AG10803 (cell line): Measurements from ENCODE around the gene ST3GAL6.

ENCODE experiments used
- DNase-seq: peaks from one replicate; pipeline ENCODE4 v3.0.0; 2010; ENCODE audit warnings: low read depth
- H3K4me3 ChIP-seq: 2 replicates; pipeline ENCODE4 v1.5.1; 2011; ENCODE audit warnings: mild to moderate bottlenecking, low read length, control low read depth
- CTCF ChIP-seq: conservative IDR thresholded peaks from 2 replicates; pipeline ENCODE4 v1.5.1; 2011; ENCODE audit warnings: mild to moderate bottlenecking, low read length, control low read depth, inconsistent platforms

The ST3GAL6 gene

GRCh38 chr3:98775459-98776139 lies 12.5 kb downstream of the ST3GAL6 start:
- DNase-seq, result no peak
- H3K4me3 ChIP-seq, result no peak overlapping the region
- TF ChIP-seq CTCF, result no peak

- H3K4me3 ChIP-seq, result no peak overlapping the region
- no peak for DNase-seq
- TF ChIP-seq CTCF, result no peak
Measured at GRCh38 chr3:98776140-98776493, 13.0 kb downstream of the ST3GAL6 start.

GRCh38 chr3:98777286-98777685 lies 14.1 kb downstream of the ST3GAL6 start:
- no peak for TF ChIP-seq CTCF
- no peak for DNase-seq
- H3K4me3 ChIP-seq, result no peak overlapping the region

GRCh38 chr3:98777801-98778220 lies 14.7 kb downstream of the ST3GAL6 start:
- DNase-seq, result peak; percentile 73
- peak; percentile 28 for TF ChIP-seq CTCF
- H3K4me3 ChIP-seq, result no peak overlapping the region

- no peak for DNase-seq
- TF ChIP-seq CTCF, result no peak
- H3K4me3 ChIP-seq, result no peak overlapping the region
Measured at GRCh38 chr3:98778383-98778782, 15.2 kb downstream of the ST3GAL6 start.

- no peak overlapping the region for H3K4me3 ChIP-seq
- peak; percentile 90 for DNase-seq
- no peak for TF ChIP-seq CTCF
Measured at GRCh38 chr3:98778852-98779413, 15.8 kb downstream of the ST3GAL6 start.

GRCh38 chr3:98779541-98780335 lies 16.6 kb downstream of the ST3GAL6 start:
- DNase-seq, result peak; percentile 8

More at GRCh38 chr3:98779541-98780335, 16.6 kb downstream of the ST3GAL6 start:
- no peak overlapping the region for H3K4me3 ChIP-seq
- TF ChIP-seq CTCF, result no peak
